Testis (tissue), 2 donors: Measurements from ENCODE around the gene BMP10.

Source experiments
- POLR2A ChIP-seq: fragments of 450-650 bp; IDR thresholded peaks from one replicate; pipeline ENCODE4 v1.6.1; 2017; ENCODE audit warnings: antibody characterized with exemption, mild to moderate bottlenecking, moderate library complexity
- TF ChIP-seq, protein P1 (sequence below), 3 experiments: fragments of 450-650 bp in 2 of 3; fragments of 200-600 bp in 1 of 3; sonication (generic) in 1 of 3; IDR thresholded peaks; one replicate each; pipeline ENCODE4 v1.5.1; 2016 to 2019; ENCODE audit warnings: antibody characterized with exemption in 3 of 3, mild to moderate bottlenecking in 2 of 3, moderate library complexity in 1 of 3

DNA sequence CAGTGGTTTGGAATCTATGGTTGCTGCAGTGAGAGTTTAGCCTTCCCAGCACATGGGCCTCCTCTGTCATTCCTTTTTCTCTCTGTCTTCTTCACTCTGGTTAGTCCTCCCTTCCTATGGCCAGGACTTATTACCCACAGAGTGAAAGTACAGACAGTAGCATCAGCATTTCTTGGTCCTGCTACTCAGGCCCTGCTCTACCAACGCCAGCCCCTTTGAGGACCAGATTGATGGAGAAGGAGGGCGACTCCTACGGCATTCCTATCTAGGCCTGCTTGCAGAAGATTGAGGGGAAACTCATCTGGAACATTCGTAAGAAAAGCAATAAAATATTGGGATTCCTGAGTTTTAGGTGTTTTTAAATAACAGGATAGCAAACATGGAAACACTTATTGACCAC is 43.5 kb downstream of the BMP10 start:
- TF ChIP-seq, protein P1, sequence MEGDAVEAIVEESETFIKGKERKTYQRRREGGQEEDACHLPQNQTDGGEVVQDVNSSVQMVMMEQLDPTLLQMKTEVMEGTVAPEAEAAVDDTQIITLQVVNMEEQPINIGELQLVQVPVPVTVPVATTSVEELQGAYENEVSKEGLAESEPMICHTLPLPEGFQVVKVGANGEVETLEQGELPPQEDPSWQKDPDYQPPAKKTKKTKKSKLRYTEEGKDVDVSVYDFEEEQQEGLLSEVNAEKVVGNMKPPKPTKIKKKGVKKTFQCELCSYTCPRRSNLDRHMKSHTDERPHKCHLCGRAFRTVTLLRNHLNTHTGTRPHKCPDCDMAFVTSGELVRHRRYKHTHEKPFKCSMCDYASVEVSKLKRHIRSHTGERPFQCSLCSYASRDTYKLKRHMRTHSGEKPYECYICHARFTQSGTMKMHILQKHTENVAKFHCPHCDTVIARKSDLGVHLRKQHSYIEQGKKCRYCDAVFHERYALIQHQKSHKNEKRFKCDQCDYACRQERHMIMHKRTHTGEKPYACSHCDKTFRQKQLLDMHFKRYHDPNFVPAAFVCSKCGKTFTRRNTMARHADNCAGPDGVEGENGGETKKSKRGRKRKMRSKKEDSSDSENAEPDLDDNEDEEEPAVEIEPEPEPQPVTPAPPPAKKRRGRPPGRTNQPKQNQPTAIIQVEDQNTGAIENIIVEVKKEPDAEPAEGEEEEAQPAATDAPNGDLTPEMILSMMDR (IDR thresholded peaks at IDR 0.05): no peak
- TF ChIP-seq POLR2A: no peak
